Glutamatergic neuron (in vitro differentiated cells): Measurements from ENCODE around the gene WDR59. TPM values are rescaled to one million over a fixed set of nuclear protein-coding genes. Genes with fewer than 3 reads are reported as not detected.

Source experiments
- DNase-seq: peaks from one replicate; pipeline ENCODE4 v3.0.0; 2022
- H3K27ac Mint-ChIP-seq: one replicate; pipeline ENCODE4 v1.8.0; 2020; ENCODE audit warnings: mild to moderate bottlenecking, mixed read lengths, inconsistent platforms; ENCODE audit not compliant: unreplicated experiment
- H3K27me3 Mint-ChIP-seq: one replicate; pipeline ENCODE4 v1.8.0; 2020; ENCODE audit warnings: mild to moderate bottlenecking, moderate library complexity, mixed read lengths, inconsistent platforms; ENCODE audit not compliant: unreplicated experiment
- H3K36me3 Mint-ChIP-seq: one replicate; pipeline ENCODE4 v1.8.0; 2020; ENCODE audit warnings: mild to moderate bottlenecking, mixed read lengths, inconsistent platforms; ENCODE audit not compliant: unreplicated experiment
- H3K4me1 Mint-ChIP-seq: one replicate; pipeline ENCODE4 v1.8.0; 2020; ENCODE audit warnings: mild to moderate bottlenecking, low read depth, mixed read lengths, inconsistent platforms; ENCODE audit not compliant: unreplicated experiment
- H3K4me3 Mint-ChIP-seq: one replicate; pipeline ENCODE4 v1.8.0; 2020; ENCODE audit warnings: mild to moderate bottlenecking, mixed read lengths, inconsistent platforms; ENCODE audit not compliant: unreplicated experiment
- H3K9me3 Mint-ChIP-seq: one replicate; pipeline ENCODE4 v1.8.0; 2020; ENCODE audit warnings: mild to moderate bottlenecking, moderate library complexity, mixed read lengths, inconsistent platforms; ENCODE audit not compliant: unreplicated experiment
- total RNA-seq: library from RNA; stranded (reverse); fragmentation: NEBNext Ultra II Directional; extraction: Animal tissue kit (Norgen Biotek cat#: 25700); gene quantifications from one replicate; pipeline ENCODE4 v1.2.1, GENCODE V29; 2021; ENCODE audit not compliant: unreplicated experiment
- TF ChIP-seq, protein P1 (sequence below): fragments of 200-600 bp; sonication (generic); IDR thresholded peaks from one replicate; pipeline ENCODE4 v1.5.0; 2021; ENCODE audit not compliant: partially characterized antibody, unreplicated experiment

Gene WDR59
- total RNA-seq, 1 donor from 2014 or later = 65.9 TPM

DNA sequence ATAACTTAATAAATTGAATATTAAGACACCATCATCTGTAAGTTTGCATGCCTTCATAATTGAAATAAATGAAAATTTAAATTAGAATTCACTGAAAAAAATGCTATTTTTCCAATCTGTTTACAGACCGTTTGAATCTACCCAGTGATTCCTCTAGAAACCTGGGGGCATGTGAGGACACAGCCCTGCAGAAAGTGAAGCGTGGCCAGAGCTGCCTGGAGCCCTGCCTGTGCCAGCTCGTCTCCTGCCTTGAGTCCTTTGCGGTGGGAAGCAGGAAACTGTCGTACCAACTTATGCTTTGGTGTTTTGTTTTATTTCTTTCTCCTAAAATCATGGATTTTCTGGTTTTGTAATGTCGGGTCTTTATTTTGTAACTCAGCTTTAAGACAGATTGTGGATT lies 142.5 kb downstream of the WDR59 start:
- no peaks in the 10 kb centered on the region for H3K9me3 Mint-ChIP-seq
- H3K27ac Mint-ChIP-seq = no peak overlapping the region
- peaks cover 3% of the 10 kb centered on the region for H3K27me3 Mint-ChIP-seq
- DNase-seq = no peak
- TF ChIP-seq, protein P1, sequence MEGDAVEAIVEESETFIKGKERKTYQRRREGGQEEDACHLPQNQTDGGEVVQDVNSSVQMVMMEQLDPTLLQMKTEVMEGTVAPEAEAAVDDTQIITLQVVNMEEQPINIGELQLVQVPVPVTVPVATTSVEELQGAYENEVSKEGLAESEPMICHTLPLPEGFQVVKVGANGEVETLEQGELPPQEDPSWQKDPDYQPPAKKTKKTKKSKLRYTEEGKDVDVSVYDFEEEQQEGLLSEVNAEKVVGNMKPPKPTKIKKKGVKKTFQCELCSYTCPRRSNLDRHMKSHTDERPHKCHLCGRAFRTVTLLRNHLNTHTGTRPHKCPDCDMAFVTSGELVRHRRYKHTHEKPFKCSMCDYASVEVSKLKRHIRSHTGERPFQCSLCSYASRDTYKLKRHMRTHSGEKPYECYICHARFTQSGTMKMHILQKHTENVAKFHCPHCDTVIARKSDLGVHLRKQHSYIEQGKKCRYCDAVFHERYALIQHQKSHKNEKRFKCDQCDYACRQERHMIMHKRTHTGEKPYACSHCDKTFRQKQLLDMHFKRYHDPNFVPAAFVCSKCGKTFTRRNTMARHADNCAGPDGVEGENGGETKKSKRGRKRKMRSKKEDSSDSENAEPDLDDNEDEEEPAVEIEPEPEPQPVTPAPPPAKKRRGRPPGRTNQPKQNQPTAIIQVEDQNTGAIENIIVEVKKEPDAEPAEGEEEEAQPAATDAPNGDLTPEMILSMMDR = no peak
- H3K36me3 Mint-ChIP-seq = no peaks in the 10 kb centered on the region
- H3K4me3 Mint-ChIP-seq = no peak overlapping the region
- no peaks in the 10 kb centered on the region for H3K4me1 Mint-ChIP-seq

DNA sequence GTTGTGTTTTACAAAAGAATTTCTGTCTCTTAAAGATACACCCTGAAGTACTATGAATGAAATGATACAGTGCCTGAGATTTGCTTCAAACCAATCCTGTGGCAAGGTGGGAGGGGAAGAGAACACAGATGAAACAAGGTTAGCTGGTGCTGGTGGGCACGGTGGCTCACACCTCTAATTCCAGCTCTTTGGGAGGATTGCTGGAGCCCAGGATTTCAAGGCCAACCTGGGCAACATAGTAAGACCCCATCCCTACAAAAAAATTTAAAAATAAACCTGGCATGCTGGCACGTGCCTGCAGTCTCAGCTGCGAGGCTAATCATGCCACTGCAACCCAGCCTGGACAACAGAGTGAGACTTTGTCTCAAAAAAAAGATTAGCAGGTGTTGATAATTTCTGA lies 143.0 kb downstream of the WDR59 start:
- H3K27ac Mint-ChIP-seq = no peak overlapping the region
- no peak overlapping the region for H3K4me3 Mint-ChIP-seq
- no peaks in the 10 kb centered on the region for H3K9me3 Mint-ChIP-seq
- no peaks in the 10 kb centered on the region for H3K4me1 Mint-ChIP-seq
- peaks cover 3% of the 10 kb centered on the region for H3K27me3 Mint-ChIP-seq
- no peaks in the 10 kb centered on the region for H3K36me3 Mint-ChIP-seq
- TF ChIP-seq, protein P1 = no peak
- no peak for DNase-seq

DNA sequence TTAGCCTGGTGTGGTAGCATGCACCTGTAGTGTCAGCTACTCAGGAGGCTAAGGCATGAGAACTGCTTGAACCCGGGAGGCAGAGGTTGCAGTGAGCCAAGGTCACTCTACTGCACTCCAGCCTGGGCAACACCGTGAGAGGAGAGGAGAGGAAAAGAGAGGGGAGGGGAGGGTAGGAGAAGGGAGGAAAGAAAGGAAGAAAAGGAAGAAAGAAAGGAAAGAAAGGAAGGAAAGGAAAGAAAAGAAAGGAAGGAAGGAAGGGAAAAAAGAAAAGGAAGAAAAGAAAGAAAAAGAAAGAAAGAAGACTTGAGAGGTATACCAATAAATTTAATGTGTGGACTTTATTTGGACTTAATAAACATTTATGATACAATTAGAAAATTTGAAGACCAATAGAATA lies 143.5 kb downstream of the WDR59 start:
- Mint-ChIP-seq H3K27ac (no peak overlapping the region), H3K27me3 (peaks cover 3% of the 10 kb centered on the region), H3K4me1 (no peaks in the 10 kb centered on the region), H3K36me3 (no peaks in the 10 kb centered on the region), H3K9me3 (no peaks in the 10 kb centered on the region), H3K4me3 (no peak overlapping the region)
- TF ChIP-seq, protein P1 = no peak
- DNase-seq = no peak

DNA sequence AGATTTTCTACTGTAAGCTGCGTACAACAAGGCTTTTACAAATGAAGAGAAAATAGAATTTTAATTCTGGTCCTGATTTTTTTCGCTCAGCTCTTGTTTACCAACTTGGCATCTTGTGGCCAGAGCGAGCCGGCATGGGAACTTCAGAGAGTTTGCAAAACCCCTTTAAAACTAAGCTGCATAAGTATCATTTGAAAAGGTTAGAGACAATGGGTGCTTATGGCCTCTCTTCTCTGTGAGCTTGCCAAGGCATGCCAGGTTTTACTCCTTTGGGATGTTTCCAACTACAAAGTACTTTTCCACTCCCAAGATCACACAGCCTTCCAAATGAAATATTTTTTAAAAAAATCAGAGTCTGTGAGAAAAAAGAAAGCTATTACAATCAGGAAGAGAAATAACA lies 147.9 kb downstream of the WDR59 start:
- TF ChIP-seq, protein P1 = no peak
- H3K27ac Mint-ChIP-seq = no peak overlapping the region
- no peaks in the 10 kb centered on the region for H3K36me3 Mint-ChIP-seq
- H3K9me3 Mint-ChIP-seq = peaks cover 2% of the 10 kb centered on the region
- H3K4me1 Mint-ChIP-seq = no peaks in the 10 kb centered on the region
- no peak for DNase-seq
- no peaks in the 10 kb centered on the region for H3K27me3 Mint-ChIP-seq
- H3K4me3 Mint-ChIP-seq = no peak overlapping the region

DNA sequence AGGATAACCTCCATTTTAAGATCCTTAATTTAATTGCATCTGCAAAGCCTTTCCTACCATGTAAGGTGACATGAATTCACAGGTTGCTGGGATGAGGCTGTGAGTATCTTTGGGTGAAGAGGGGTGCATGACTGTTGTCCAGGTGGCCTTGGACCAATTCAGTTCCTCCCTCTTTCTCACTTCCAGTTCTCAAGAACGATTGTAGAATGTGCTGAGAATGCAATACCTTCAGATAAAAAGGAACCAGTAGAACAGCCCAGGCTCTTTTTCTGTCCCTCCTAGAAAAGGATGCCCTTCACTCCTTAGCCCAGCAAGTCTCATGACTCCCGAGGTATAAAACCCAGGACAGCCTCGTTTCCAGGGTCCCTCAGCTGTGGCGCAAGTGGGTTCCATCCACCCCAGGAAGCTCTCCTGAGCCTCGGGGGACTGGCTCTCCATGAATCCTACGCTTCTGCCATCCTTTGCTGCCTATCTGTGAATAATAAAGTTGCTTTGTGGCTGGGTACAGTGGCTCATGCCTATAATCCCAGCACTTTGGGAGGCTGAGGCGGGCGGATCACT lies 148.7 kb downstream of the WDR59 start:
- DNase-seq = no peak
- H3K27ac Mint-ChIP-seq = no peak overlapping the region
- no peaks in the 10 kb centered on the region for H3K4me1 Mint-ChIP-seq
- TF ChIP-seq, protein P1 = no peak
- no peaks in the 10 kb centered on the region for H3K27me3 Mint-ChIP-seq
- H3K9me3 Mint-ChIP-seq = peaks cover 2% of the 10 kb centered on the region
- no peaks in the 10 kb centered on the region for H3K36me3 Mint-ChIP-seq
- no peak overlapping the region for H3K4me3 Mint-ChIP-seq
